HG03442 (cell line): Measurements from ENCODE around the gene GDF7.
"Not testable (repeated sequence)": the region's sequence is repeated elsewhere in the genome, so short reads cannot be mapped to it uniquely, and the experiment has no call there.

Source experiments
- ATAC-seq: cut with Tn5 transposase; IDR thresholded peaks from one replicate; pipeline ENCODE4 v1.9.1; 2021; ENCODE audit warnings: mild to moderate bottlenecking, moderate library complexity; ENCODE audit not compliant: unreplicated experiment

GDF7 gene

GRCh38 chr2:20693317-20693716, 26.4 kb downstream of the GDF7 start:
- no peak for ATAC-seq

DNA sequence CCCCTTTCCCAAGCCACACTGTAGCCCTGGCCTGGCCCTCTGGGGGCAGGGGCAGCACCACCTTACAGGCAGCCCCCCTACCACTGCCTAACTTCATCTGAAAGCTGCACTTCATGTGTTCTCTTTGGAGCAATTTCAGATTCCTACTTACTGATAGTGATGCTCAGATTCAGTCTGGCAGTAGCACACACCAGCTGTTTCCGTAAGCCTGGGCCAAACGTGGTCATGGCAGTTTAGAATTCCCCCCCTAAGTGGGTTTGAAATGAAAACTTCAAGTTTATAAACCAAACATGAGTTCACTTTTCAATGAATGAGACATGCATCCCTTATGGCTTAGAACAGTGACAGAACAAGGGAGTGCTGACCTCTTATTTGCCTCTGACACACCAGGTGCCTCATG, 29.4 kb downstream of the GDF7 start:
- ATAC-seq, result no peak

DNA sequence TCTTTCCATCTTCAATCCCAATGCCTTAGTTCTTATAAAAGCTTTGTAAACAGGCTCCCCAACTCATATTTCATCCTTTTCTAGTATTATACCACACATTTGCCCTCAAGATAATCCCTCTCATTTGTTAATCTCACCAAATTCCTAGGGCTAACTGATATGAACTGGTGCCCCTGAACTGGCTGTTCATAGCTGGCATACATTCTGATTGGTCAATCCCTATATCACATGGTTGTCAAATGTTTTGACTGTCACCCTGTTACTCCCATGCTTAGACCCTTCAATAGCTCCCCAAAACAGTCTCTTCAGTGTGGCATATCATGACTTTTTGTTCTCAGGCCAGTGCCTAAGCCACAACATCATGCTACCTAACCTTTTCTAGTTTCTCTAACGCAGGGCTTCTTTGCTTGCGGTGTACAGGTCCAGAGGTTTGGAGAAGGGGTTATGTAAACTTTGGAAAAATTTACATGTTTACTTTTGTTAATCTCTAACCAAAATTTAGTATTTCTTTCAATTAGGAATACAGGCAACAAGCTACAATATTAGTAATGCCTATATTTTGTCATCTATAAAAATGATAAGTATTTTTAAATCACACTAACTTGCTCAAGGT, 30.5 kb downstream of the GDF7 start:
- no peak for ATAC-seq

DNA sequence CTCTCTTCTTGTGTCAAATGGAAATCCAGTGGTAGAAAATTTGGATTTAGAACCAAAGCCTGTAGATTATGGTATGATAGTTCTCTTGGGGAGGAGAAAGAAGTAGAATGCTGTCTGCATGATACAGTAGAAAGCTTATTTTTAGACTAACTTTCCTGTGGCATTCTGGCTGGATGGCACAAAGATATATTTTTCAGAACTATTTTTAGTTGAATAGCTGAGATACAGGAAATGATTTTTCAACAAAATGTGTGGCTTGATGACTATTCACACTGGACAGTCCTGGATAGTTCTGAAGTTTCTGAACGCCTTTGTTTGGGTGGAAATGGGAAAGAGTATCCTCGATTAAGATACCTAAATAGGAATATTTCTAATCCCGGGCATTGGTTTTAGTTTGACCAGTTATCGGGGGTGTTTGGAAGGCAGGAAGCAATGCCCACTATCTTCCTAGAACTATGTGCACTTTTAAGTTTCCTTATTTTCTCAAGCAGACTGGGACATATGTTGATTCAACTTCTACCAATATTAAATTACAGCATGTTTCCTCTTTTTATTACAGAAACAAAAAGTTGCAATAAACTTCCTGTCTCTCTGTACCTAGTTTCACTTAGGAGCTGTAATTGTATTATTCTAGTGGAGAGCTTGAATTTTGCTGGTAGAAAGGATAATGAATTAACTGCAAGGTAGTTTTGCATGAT, 32.1 kb downstream of the GDF7 start:
- no peak for ATAC-seq

DNA sequence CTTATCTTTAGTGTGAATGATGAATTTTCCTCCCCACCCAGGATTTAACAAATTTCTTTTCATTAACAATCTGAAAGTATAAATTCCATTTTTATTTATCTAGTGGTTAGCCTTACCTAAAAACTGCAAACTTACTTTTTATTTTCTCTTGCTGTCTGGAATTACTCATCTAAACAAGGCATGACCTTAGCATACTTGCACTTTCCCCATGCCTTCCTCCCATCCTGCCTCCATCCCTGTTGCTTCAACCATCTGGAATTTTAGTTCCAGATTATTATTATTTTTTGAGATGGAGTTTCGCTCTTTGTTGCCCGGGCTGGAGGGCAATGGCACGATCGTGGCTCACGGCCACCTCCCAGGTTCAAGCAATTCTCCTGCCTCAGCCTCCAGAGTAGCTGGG, 35.6 kb downstream of the GDF7 start:
- no peak for ATAC-seq

- ATAC-seq, result no peak
Observed at GRCh38 chr2:20704886-20705285, 37.9 kb downstream of the GDF7 start.

DNA sequence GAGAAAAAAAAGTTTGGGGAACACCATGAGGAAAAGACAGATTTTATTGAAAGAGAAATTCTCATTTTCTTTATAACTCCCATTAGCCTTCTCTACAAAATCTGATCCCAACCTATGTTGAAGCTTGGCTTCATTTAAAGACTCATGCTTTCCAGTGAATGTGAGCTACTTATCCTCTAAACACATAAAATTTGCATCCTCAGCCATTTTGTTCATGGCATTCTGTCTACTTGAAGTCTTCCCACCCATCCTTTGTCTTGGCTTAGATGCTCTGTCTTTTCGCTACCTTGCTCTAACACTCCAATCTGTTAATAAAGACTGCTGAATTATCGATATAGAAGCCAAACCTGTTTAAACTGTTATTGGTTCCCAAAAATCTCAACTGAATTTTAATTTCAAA, 39.3 kb downstream of the GDF7 start:
- no peak for ATAC-seq

DNA sequence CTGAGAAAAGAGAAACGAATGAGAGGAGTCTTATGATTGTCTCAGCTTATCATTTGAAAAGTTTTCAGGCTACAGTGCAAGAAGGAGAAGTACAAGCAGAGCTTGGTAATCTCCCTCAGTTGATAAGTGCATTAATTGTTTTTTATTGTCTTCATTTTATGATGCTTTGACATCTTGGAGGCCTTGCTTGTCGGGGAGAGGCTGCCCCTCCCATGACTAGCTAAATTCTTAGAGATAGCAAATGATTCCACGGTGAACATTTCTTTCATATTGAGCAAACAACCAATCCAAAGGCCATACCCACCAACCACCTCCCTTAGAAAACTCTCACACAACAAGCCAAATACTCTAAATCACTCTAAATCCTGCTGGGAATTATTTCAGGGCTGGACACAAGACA, 39.8 kb downstream of the GDF7 start:
- ATAC-seq, result no peak

DNA sequence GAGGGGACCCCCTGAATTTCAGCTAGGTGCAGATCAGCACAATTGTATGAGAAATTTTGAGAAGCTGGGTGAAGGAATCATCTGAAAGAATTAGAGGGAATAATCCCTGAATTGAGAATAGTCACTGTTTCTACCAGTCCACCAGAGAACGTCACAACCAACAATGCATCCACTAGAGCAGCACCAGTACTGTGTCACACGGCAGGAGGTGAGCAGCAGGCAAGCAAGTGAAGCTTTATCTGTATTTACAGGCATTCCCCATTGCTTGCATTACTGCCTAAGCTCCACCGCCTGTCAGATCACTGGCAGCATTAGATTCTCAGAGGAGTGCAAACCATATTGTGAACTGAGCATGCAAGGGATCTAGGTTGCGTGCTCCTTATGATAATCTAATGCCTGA, 40.7 kb downstream of the GDF7 start:
- no peak for ATAC-seq

DNA sequence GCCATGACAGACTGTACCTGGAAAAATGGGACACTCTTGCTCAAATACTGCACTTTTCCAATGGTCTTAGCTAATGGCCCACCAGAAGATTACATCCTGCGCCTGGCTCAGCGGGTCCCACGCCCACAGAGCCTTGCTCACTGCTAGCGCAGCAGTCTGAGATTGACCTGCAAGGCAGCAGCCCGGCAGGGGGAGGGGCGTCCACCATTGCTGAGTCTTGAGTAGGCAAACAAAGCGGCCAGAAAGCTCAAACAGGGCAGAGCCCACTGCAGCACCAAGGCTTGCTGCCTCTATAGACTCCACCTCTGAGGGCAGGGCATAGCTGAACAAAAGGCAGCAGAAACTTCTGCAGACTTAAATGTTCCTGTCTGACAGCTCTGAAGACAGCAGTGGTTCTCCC, 44.7 kb downstream of the GDF7 start:
- ATAC-seq, result not testable (repeated sequence)

DNA sequence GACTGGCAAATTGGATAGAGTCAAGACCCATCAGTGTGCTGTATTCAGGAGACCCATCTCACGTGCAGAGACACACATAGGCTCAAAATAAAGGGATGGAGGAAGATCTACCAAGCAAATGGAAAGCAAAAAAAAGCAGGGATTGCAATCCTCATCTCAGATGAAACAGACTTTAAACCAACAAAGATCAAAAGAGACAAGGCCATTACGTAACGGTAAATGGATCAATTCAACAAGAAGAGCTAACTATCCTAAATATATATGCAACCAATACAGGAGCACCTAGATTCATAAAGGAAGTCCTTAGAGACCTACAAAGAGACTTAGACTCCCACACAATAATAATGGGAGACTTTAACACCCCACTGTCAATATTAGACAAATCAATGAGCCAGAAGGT, 46.6 kb downstream of the GDF7 start:
- ATAC-seq, result not testable (repeated sequence)

GRCh38 chr2:20714412-20714811, 47.5 kb downstream of the GDF7 start:
- ATAC-seq, result not testable (repeated sequence)

- ATAC-seq, result not testable (repeated sequence)
Observed at GRCh38 chr2:20716164-20716563, 49.2 kb downstream of the GDF7 start.

- ATAC-seq, result no peak
Observed at GRCh38 chr2:20717641-20718040, 50.7 kb downstream of the GDF7 start.

DNA sequence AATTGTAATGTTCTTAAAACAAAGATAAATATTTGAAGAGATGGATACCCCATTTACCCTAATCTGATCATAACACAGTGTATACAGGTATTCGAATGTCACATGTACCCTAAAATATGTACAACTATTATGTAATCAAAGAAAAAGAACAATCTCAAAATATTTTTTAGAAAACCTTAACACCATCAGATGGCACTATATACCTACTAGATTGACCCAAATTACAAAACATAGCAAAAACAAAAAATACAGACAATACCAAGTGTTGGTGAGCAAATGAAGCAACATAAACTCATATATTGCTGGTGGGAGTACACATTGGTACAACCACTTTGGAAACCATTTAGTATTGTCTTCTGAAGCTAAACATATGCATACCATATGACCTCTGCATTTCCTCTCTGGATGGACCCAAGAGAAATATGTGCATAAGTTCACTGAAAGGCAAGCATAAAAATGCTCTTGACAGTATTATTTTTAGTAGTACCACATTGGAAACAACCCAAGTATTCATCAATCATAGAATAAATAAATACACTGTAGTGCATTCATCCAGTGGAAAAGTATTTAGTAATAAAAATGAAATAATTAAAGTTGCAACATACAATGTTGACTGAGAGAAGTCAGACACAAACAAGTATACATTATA, 55.8 kb downstream of the GDF7 start:
- ATAC-seq, result no peak

DNA sequence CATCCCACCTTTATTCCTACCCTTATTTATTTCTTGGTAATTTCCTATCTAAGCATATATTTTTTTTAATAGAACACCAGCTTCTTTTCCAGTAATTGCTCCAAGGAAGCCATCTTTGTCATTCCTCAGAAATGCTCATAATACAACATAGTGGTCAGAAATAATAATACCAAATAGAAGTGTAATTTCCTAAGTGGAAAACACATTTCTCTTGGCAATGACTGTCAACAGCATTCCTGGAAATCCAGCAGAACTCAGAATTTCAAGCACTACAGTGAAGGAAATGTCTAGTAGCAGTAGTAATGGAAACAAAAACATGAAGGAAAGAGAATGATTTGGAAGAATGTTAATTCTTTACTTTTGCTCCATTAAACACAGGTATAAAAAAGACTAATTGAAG, 56.6 kb downstream of the GDF7 start:
- ATAC-seq, result no peak

DNA sequence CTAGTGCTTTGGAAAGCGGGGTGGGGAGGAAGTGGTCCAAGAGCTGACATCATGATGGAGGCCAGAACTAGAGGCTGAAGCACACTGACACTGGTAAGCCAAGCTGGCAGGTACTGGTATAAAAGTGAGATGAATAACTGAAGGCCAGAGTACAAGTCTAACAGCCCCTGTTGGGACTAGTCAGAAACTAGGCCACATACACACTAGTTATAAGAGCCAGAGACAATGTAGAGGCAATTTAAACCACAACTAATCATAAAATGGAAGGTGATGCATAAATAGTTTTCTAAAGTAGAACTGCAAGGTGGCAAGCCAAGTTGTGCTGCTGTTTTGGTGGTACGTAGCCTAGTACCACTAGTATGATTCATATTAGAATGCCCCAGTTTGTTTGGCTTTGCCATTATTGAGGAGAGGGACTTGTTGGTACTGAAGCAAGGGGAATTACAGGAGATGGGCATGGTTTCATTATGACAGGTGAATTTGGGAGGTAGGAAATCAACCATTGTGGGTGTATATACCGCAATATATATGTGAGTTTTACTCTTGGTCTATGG, 57.6 kb downstream of the GDF7 start:
- no peak for ATAC-seq

DNA sequence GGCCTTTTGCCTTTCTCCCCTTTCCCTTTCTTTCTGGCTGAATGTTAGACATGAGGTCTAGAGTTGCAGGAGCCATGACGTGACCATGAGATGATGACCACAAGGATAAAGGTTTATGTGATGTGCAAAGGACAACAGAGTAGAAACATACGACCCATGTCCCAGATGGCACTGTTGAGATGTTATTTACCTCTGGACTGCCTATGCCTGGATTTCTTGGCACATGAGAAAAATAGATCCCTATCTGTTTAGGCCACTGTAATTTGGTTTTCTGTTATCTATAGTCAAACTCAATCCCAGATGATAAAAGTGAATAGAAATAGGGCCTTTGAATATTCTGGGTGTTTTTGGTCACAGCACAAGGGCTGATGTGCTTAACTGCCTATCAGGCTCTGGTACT, 58.8 kb downstream of the GDF7 start:
- ATAC-seq, result no peak

GRCh38 chr2:20726913-20727312, 60.0 kb downstream of the GDF7 start:
- ATAC-seq, result no peak

GRCh38 chr2:20728114-20728758, 61.3 kb downstream of the GDF7 start:
- ATAC-seq, result no peak
